HepG2 (cell line): ENCODE results near the gene RPS5. TPM values are rescaled to one million over a fixed set of nuclear protein-coding genes. Genes with fewer than 3 reads are reported as not detected.
A peak's percentile ranks its signal among the peaks of the same experiment; 100 is the strongest.

Experiments
- AGO2 ChIP-seq: fragments of 200-400 bp; formaldehyde crosslinking; optimal IDR thresholded peaks from 2 replicates; pipeline ENCODE3; 2017; ENCODE audit warnings: mild to moderate bottlenecking, low read depth, low read length, moderate library complexity
- CEBPG ChIP-seq: IDR thresholded peaks from 2 replicates; pipeline ENCODE4 v1.6.1; 2016
- JARID2 ChIP-seq: sonication (generic); formaldehyde crosslinking; IDR thresholded peaks from 2 replicates; pipeline ENCODE4 v1.8.1; 2023; ENCODE audit warnings: missing genetic modification reagents, inconsistent platforms; ENCODE audit not compliant: insufficient replicate concordance
- JUND ChIP-seq: sonication (generic); formaldehyde crosslinking; IDR thresholded peaks from 2 replicates; pipeline ENCODE4 v1.8.0; 2022; ENCODE audit warnings: mild to moderate bottlenecking, missing genetic modification reagents
- POLR2G ChIP-seq: fragments of 200-400 bp; formaldehyde crosslinking; IDR thresholded peaks from 2 replicates; pipeline ENCODE4 v1.6.1; 2018; ENCODE audit warnings: mild to moderate bottlenecking, low read depth, low read length, moderate library complexity
- SMC3 ChIP-seq: IDR thresholded peaks from 2 replicates; pipeline ENCODE4 v1.6.1; 2011; ENCODE audit warnings: low read length, improper control_type of control experiment
- ZNF678 ChIP-seq: sonication (generic); formaldehyde crosslinking; IDR thresholded peaks from 2 replicates; pipeline ENCODE4 v1.4.0; 2020; ENCODE audit warnings: mild to moderate bottlenecking, missing genetic modification reagents
- polyA plus RNA-seq, 8 experiments: library from polyadenylated mRNA; depleted of rRNA in 3 of 8; stranded (reverse) in 7 of 8; unstranded in 1 of 8; fragments of >200 nt; fragmentation: Illumina TruSeq in 4 of 8; extraction: Trizol in 4 of 8; gene quantifications; 2 replicates each; pipeline versions ENCODE4 v1.2.1 to v1.2.3, GENCODE V29; 2011 to 2016; ENCODE audit warnings: low read depth in 4 of 8, missing spikeins in 1 of 8, mixed read lengths in 1 of 8; ENCODE audit not compliant: insufficient read depth in 1 of 8
- total RNA-seq, 5 experiments: library from RNA; depleted of rRNA; stranded (reverse); fragments of >200 nt; fragmentation: Illumina TruSeq; extraction: Trizol; gene quantifications; 2 replicates each; pipeline ENCODE4 v1.2.3, GENCODE V29; 2016; ENCODE audit warnings: low read depth in 1 of 5
- TF ChIP-seq, protein P1 (sequence below): sonication (generic); formaldehyde crosslinking; IDR thresholded peaks from 2 replicates; pipeline ENCODE4 v1.5.0; 2020; ENCODE audit warnings: mild to moderate bottlenecking, missing genetic modification reagents, borderline replicate concordance
- TF ChIP-seq, protein P2 (sequence below): sonication (generic); formaldehyde crosslinking; IDR thresholded peaks from 2 replicates; pipeline ENCODE4 v1.8.0; 2022; ENCODE audit warnings: mild to moderate bottlenecking, missing genetic modification reagents, borderline replicate concordance
- TF ChIP-seq, protein P3 (sequence below): sonication (generic); formaldehyde crosslinking; IDR thresholded peaks from 2 replicates; pipeline ENCODE4 v1.5.0; 2020; ENCODE audit warnings: missing genetic modification reagents
- TF ChIP-seq, protein P4 (sequence below): sonication (generic); formaldehyde crosslinking; IDR thresholded peaks from 2 replicates; pipeline ENCODE4 v1.5.1; 2020; ENCODE audit warnings: mild to moderate bottlenecking, missing genetic modification reagents
- TF ChIP-seq, protein P5 (sequence below): sonication (generic); formaldehyde crosslinking; IDR thresholded peaks from 2 replicates; pipeline ENCODE4 v1.4.0; 2020; ENCODE audit warnings: missing genetic modification reagents

Gene RPS5
- total and polyA plus RNA-seq, 2 of the 13 experiments (the other 11 are each of a cell fraction or from before 2014, with no cell fraction given), result 1,544 to 4,408 TPM

DNA sequence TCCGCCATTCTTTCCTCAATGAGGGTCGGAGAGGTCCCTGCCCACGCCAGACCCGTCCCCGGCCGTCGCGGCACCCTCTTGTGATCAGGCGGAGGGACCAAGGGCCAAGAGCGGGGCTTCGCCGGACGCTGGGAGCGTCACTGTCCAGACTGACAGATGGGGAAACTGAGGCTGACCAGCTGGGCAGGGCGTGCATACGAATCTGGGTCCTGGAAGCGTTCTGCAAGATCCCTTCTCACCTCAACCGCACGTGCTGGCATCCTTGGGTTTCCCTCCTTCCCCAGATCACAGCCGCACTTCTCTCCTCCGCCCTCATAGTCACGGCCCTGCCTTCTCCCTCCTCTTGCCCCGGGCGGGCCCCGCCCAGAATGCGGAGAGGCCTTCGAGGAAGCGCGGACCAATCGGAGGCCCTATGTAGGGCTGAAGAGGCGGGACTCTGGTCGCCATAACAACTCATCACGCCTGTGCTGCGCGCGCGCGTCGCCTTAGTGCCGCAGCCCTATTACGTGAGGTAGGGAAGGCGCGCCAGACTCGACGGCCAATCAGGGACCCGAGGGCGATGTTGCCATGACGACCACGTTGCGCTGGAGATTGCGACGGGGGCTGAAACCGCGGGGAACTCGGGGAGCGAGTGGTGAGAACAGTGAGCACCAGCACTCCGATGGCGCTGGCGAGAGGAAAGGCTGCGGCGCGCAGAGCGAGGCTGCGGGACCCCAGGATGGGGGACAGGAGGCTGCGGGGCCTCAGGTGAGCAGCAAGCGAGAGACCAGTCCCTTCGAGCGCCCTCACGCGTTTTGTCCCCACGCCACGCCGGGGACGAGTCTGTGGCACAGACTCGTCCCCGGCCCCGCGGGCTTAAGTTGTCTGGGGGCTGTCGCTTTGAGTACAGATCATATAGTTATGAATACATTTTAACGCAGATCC, 14.1 kb downstream of the RPS5 start (continued):
- TF ChIP-seq, protein P1, sequence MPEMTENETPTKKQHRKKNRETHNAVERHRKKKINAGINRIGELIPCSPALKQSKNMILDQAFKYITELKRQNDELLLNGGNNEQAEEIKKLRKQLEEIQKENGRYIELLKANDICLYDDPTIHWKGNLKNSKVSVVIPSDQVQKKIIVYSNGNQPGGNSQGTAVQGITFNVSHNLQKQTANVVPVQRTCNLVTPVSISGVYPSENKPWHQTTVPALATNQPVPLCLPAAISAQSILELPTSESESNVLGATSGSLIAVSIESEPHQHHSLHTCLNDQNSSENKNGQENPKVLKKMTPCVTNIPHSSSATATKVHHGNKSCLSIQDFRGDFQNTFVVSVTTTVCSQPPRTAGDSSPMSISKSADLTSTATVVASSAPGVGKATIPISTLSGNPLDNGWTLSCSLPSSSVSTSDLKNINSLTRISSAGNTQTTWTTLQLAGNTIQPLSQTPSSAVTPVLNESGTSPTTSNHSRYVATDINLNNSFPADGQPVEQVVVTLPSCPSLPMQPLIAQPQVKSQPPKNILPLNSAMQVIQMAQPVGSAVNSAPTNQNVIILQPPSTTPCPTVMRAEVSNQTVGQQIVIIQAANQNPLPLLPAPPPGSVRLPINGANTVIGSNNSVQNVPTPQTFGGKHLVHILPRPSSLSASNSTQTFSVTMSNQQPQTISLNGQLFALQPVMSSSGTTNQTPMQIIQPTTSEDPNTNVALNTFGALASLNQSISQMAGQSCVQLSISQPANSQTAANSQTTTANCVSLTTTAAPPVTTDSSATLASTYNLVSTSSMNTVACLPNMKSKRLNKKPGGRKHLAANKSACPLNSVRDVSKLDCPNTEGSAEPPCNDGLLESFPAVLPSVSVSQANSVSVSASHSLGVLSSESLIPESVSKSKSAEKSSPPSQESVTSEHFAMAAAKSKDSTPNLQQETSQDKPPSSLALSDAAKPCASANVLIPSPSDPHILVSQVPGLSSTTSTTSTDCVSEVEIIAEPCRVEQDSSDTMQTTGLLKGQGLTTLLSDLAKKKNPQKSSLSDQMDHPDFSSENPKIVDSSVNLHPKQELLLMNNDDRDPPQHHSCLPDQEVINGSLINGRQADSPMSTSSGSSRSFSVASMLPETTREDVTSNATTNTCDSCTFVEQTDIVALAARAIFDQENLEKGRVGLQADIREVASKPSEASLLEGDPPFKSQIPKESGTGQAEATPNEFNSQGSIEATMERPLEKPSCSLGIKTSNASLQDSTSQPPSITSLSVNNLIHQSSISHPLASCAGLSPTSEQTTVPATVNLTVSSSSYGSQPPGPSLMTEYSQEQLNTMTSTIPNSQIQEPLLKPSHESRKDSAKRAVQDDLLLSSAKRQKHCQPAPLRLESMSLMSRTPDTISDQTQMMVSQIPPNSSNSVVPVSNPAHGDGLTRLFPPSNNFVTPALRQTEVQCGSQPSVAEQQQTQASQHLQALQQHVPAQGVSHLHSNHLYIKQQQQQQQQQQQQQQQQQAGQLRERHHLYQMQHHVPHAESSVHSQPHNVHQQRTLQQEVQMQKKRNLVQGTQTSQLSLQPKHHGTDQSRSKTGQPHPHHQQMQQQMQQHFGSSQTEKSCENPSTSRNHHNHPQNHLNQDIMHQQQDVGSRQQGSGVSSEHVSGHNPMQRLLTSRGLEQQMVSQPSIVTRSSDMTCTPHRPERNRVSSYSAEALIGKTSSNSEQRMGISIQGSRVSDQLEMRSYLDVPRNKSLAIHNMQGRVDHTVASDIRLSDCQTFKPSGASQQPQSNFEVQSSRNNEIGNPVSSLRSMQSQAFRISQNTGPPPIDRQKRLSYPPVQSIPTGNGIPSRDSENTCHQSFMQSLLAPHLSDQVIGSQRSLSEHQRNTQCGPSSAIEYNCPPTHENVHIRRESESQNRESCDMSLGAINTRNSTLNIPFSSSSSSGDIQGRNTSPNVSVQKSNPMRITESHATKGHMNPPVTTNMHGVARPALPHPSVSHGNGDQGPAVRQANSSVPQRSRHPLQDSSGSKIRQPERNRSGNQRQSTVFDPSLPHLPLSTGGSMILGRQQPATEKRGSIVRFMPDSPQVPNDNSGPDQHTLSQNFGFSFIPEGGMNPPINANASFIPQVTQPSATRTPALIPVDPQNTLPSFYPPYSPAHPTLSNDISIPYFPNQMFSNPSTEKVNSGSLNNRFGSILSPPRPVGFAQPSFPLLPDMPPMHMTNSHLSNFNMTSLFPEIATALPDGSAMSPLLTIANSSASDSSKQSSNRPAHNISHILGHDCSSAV, result no peak
- TF ChIP-seq, protein P2, sequence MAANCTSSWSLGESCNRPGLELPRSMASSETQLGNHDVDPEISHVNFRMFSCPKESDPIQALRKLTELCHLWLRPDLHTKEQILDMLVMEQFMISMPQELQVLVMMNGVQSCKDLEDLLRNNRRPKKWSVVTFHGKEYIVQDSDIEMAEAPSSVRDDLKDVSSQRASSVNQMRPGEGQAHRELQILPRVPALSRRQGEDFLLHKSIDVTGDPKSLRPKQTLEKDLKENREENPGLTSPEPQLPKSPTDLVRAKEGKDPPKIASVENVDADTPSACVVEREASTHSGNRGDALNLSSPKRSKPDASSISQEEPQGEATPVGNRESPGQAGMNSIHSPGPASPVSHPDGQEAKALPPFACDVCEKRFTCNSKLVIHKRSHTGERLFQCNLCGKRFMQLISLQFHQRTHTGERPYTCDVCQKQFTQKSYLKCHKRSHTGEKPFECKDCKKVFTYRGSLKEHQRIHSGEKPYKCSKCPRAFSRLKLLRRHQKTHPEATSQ, result peak; percentile 55; the same call in 1 of the 2 replicates
- TF ChIP-seq POLR2G (peak; percentile 80), AGO2 (peak; percentile 41), JARID2 (peak; percentile 19), ZNF678 (CRISPR knock-in tag) (0 out of 2 replicates have a peak, but pooled peaks have one; percentile 21), CEBPG (CRISPR knock-in tag) (peak; percentile 71), SMC3 (no peak), JUND (peak; percentile 30; the same call in 1 of the 2 replicates)
- TF ChIP-seq, protein P3, sequence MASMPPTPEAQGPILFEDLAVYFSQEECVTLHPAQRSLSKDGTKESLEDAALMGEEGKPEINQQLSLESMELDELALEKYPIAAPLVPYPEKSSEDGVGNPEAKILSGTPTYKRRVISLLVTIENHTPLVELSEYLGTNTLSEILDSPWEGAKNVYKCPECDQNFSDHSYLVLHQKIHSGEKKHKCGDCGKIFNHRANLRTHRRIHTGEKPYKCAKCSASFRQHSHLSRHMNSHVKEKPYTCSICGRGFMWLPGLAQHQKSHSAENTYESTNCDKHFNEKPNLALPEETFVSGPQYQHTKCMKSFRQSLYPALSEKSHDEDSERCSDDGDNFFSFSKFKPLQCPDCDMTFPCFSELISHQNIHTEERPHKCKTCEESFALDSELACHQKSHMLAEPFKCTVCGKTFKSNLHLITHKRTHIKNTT (CRISPR knock-in tag), result no peak
- TF ChIP-seq, protein P4, sequence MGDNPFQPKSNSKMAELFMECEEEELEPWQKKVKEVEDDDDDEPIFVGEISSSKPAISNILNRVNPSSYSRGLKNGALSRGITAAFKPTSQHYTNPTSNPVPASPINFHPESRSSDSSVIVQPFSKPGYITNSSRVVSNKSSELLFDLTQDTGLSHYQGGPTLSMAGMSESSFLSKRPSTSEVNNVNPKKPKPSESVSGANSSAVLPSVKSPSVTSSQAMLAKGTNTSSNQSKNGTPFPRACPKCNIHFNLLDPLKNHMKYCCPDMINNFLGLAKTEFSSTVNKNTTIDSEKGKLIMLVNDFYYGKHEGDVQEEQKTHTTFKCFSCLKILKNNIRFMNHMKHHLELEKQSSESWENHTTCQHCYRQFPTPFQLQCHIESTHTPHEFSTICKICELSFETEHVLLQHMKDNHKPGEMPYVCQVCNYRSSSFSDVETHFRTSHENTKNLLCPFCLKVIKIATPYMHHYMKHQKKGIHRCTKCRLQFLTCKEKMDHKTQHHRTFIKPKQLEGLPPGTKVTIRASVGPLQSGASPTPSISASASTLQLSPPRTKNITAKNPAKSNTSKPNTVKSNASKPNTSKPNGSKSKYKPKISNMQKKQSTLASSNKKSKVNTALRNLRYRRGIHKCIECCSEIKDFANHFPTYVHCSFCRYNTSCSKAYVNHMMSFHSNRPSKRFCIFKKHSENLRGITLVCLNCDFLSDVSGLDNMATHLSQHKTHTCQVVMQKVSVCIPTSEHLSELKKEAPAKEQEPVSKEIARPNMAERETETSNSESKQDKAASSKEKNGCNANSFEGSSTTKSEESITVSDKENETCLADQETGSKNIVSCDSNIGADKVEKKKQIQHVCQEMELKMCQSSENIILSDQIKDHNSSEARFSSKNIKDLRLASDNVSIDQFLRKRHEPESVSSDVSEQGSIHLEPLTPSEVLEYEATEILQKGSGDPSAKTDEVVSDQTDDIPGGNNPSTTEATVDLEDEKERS (CRISPR knock-in tag), result 0 out of 2 replicates have a peak, but pooled peaks have one; percentile 28
- TF ChIP-seq, protein P5, sequence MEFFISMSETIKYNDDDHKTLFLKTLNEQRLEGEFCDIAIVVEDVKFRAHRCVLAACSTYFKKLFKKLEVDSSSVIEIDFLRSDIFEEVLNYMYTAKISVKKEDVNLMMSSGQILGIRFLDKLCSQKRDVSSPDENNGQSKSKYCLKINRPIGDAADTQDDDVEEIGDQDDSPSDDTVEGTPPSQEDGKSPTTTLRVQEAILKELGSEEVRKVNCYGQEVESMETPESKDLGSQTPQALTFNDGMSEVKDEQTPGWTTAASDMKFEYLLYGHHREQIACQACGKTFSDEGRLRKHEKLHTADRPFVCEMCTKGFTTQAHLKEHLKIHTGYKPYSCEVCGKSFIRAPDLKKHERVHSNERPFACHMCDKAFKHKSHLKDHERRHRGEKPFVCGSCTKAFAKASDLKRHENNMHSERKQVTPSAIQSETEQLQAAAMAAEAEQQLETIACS, result 0 out of 2 replicates have a peak, but pooled peaks have one; percentile 27
